Measurements from ENCODE around the gene SLC48A1.

SLC48A1 gene

GRCh38 chr12:47776471-47777143, 3.6 kb downstream of the SLC48A1 start:
- Histone ChIP-seq H3K79me2 (ENCODE audit: insufficient read depth, low read length) (no peaks in the 10 kb centered on the region), H2AFZ (ENCODE audit: low read length) (no peak overlapping the region), H3K27ac (ENCODE audit: low read depth, low read length, poor library complexity, severe bottlenecking) (peak overlapping the region; percentile 5), H3K27me3 (ENCODE audit: insufficient read depth, low read length) (no peaks in the 10 kb centered on the region), H3K4me3 (ENCODE audit: low read depth, low read length, poor library complexity, severe bottlenecking) (no peak overlapping the region), H3F3A (ENCODE audit: insufficient read depth, low read length) (no peaks in the 10 kb centered on the region), H3K36me3 (ENCODE audit: insufficient read depth, low read length) (peaks cover 4% of the 10 kb centered on the region; the same call in 1 of the 2 replicates), H3K9me3 (ENCODE audit: low read length) (no peaks in the 10 kb centered on the region), H3K9me2 (ENCODE audit: low read depth, low read length) (no peaks in the 10 kb centered on the region), H3K4me2 (ENCODE audit: low read length) (no peak overlapping the region), H3K9ac (ENCODE audit: low read length) (no peak overlapping the region), H4K20me1 (ENCODE audit: insufficient read depth, low read length) (no peaks in the 10 kb centered on the region), H3K4me1 (ENCODE audit: insufficient read depth, low read length, severe bottlenecking) (peaks cover 54% of the 10 kb centered on the region)
- TF ChIP-seq EZH2 (IDR thresholded peaks at IDR 0.05; ENCODE audit: borderline replicate concordance, low read length) (no peak), CTCF (IDR thresholded peaks at IDR 0.05; ENCODE audit: low read length) (no peak)

GRCh38 chr12:47777151-47777550, 4.1 kb downstream of the SLC48A1 start:
- Histone ChIP-seq H3K4me2 (ENCODE audit: low read length) (no peak overlapping the region), H2AFZ (ENCODE audit: low read length) (no peak overlapping the region), H3K4me3 (ENCODE audit: low read depth, low read length, poor library complexity, severe bottlenecking) (no peak overlapping the region), H3K9me2 (ENCODE audit: low read depth, low read length) (no peaks in the 10 kb centered on the region), H3K9ac (ENCODE audit: low read length) (no peak overlapping the region), H4K20me1 (ENCODE audit: insufficient read depth, low read length) (no peaks in the 10 kb centered on the region), H3K4me1 (ENCODE audit: insufficient read depth, low read length, severe bottlenecking) (peaks cover 54% of the 10 kb centered on the region), H3K9me3 (ENCODE audit: low read length) (no peaks in the 10 kb centered on the region), H3K79me2 (ENCODE audit: insufficient read depth, low read length) (no peaks in the 10 kb centered on the region), H3F3A (ENCODE audit: insufficient read depth, low read length) (no peaks in the 10 kb centered on the region), H3K27me3 (ENCODE audit: insufficient read depth, low read length) (no peaks in the 10 kb centered on the region), H3K27ac (ENCODE audit: low read depth, low read length, poor library complexity, severe bottlenecking) (peak overlapping the region; percentile 5), H3K36me3 (ENCODE audit: insufficient read depth, low read length) (peaks cover 9% of the 10 kb centered on the region; the same call in 1 of the 2 replicates)
- TF ChIP-seq CTCF (IDR thresholded peaks at IDR 0.05; ENCODE audit: low read length) (no peak), EZH2 (IDR thresholded peaks at IDR 0.05; ENCODE audit: borderline replicate concordance, low read length) (no peak)

- no peaks in the 10 kb centered on the region for H3K9me2 ChIP-seq (ENCODE audit: low read depth, low read length)
- H3F3A ChIP-seq (ENCODE audit: insufficient read depth, low read length), result no peaks in the 10 kb centered on the region
- TF ChIP-seq CTCF (IDR thresholded peaks at IDR 0.05; ENCODE audit: low read length) (no peak), EZH2 (IDR thresholded peaks at IDR 0.05; ENCODE audit: borderline replicate concordance, low read length) (no peak)
- H3K27me3 ChIP-seq (ENCODE audit: insufficient read depth, low read length), result no peaks in the 10 kb centered on the region
- H3K9ac ChIP-seq (ENCODE audit: low read length), result no peak overlapping the region
- no peaks in the 10 kb centered on the region for H3K79me2 ChIP-seq (ENCODE audit: insufficient read depth, low read length)
- no peak overlapping the region for H3K4me2 ChIP-seq (ENCODE audit: low read length)
- H3K27ac ChIP-seq (ENCODE audit: low read depth, low read length, poor library complexity, severe bottlenecking), result no peak overlapping the region
- H3K36me3 ChIP-seq (ENCODE audit: insufficient read depth, low read length), result peaks cover 17% of the 10 kb centered on the region
- H3K4me1 ChIP-seq (ENCODE audit: insufficient read depth, low read length, severe bottlenecking), result peaks cover 50% of the 10 kb centered on the region
- H2AFZ ChIP-seq (ENCODE audit: low read length), result no peak overlapping the region
- H4K20me1 ChIP-seq (ENCODE audit: insufficient read depth, low read length), result no peaks in the 10 kb centered on the region
- no peak overlapping the region for H3K4me3 ChIP-seq (ENCODE audit: low read depth, low read length, poor library complexity, severe bottlenecking)
- no peaks in the 10 kb centered on the region for H3K9me3 ChIP-seq (ENCODE audit: low read length)
These were observed 4.9 kb downstream of the SLC48A1 start for GRCh38 chr12:47777741-47778558.

All from OCI-LY1 (cell line).